ENCODE results near the gene AMY2A.
"Not testable (repeated sequence)": the region's sequence is repeated elsewhere in the genome, so short reads cannot be mapped to it uniquely, and the experiment has no call there.

The AMY2A gene

DNA sequence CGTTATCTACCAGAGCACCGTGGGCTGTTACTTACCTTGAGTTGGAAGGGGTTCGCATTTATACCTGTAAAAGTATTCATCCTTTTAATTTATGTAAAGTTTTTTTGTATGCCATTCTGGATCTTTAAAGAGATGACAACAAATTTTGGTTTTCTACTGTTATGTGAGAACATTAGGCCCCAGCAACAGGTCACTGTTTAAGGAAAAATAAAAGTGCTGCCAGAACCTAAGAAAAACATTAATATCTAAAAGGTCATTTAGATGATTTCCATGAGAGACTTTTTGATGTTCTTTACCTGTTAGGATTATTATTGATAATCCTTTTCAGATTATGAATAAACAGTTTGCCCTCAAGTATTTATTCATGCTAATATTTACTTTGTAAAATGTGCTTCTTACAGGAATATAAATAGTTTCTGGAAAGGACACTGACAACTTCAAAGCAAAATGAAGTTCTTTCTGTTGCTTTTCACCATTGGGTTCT is at the start of gene AMY2A:
TSS of gene AMY2A (plus strand) at position 434 of the 484 bp plus-strand sequence. CDS start at position 448, 14 bp downstream.
- not testable (repeated sequence) for H3K9ac ChIP-seq (ENCODE audit: low read length in 2 of 2); H3K27ac ChIP-seq (ENCODE audit: low read length); H3K4me3 ChIP-seq (ENCODE audit: low read length in 2 of 2); H3K4me1 ChIP-seq (ENCODE audit: control insufficient read depth, insufficient read depth, low read length); H3K9me3 ChIP-seq (ENCODE audit: control insufficient read depth in 2 of 2, low read length in 2 of 2); H3K27me3 ChIP-seq (ENCODE audit: control insufficient read depth in 1 of 2, insufficient read depth in 2 of 2, low read length in 2 of 2); H3K36me3 ChIP-seq (ENCODE audit: control insufficient read depth in 2 of 2, insufficient read depth in 2 of 2, low read length in 2 of 2)

DNA sequence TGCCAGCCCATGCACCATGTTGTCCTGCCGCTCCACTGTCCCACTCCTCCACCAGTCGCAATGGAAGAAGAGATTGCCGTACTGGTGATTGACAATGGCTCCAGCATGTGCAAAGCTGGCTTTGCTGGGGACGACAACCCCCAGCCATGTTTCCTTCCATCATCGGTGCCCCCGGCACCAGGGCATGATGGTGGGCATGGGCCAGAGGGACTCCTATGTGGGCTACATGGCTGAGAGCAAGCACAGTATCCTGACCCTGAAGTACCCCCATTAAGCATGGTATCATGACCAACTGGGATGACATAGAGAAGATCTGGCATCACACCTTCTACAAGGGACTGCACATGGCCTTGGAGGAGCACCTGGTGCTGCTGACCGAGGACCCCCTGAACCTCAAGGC is 47.7 kb upstream of the AMY2A start:
- H3K9ac ChIP-seq (ENCODE audit: low read length in 2 of 2), result no peak overlapping the region
- H3K4me1 ChIP-seq (ENCODE audit: control insufficient read depth, insufficient read depth, low read length), result no peaks in the 10 kb centered on the region
- no peaks in the 10 kb centered on the region for H3K9me3 ChIP-seq (ENCODE audit: control insufficient read depth in 2 of 2, low read length in 2 of 2)
- H3K27me3 ChIP-seq (ENCODE audit: control insufficient read depth in 1 of 2, insufficient read depth in 2 of 2, low read length in 2 of 2), result no peaks in the 10 kb centered on the region
- no peak overlapping the region for H3K4me3 ChIP-seq (ENCODE audit: low read length in 2 of 2)
- H3K36me3 ChIP-seq (ENCODE audit: control insufficient read depth in 2 of 2, insufficient read depth in 2 of 2, low read length in 2 of 2), result peaks cover 0 to 4% of the 10 kb centered on the region in 2 donors
- no peak overlapping the region for H3K27ac ChIP-seq (ENCODE audit: low read length)

DNA sequence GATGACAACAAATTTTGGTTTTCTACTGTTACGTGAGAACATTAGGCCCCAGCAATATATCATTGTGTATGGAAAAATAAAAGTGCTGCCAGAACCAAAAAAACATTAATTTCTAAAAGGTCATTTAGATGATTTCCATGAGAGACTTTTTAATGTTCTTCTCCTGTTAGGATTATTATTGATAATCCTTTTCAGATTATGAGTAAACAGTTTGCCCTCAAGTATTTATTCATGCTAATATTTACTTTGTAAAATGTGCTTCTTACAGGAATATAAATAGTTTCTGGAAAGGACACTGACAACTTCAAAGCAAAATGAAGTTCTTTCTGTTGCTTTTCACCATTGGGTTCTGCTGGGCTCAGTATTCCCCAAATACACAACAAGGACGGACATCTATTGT is 45.9 kb upstream of the AMY2A start, which contains the start of gene AMY2B:
TSS of gene AMY2B (plus strand) at position 301 of the 400 bp plus-strand sequence. CDS start at position 315, 14 bp downstream.
- not testable (repeated sequence) for H3K27me3 ChIP-seq (ENCODE audit: control insufficient read depth in 1 of 2, insufficient read depth in 2 of 2, low read length in 2 of 2); H3K27ac ChIP-seq (ENCODE audit: low read length); H3K4me3 ChIP-seq (ENCODE audit: low read length in 2 of 2); H3K36me3 ChIP-seq (ENCODE audit: control insufficient read depth in 2 of 2, insufficient read depth in 2 of 2, low read length in 2 of 2); H3K9me3 ChIP-seq (ENCODE audit: control insufficient read depth in 2 of 2, low read length in 2 of 2); H3K9ac ChIP-seq (ENCODE audit: low read length in 2 of 2); H3K4me1 ChIP-seq (ENCODE audit: control insufficient read depth, insufficient read depth, low read length)

DNA sequence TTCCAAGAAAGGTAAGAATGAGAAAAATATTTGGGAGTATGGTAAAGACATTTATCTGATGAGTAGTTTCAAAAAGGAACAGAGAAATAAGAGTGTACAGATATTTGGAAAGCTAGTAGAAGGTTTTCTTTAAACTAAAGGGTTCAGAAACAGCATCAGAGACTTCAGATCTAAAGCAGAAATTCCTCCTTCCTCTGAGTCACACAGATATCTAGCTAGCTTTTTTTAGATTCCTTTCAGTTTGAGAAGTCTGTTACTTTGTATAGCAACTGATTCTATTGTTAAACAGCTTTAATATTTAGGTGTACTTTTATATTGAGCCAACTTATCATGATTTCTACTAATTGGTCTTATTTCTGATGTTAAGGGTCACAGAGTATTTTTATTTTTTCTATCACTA is 41.2 kb upstream of the AMY2A start:
- Histone ChIP-seq H3K27me3 (ENCODE audit: control insufficient read depth in 1 of 2, insufficient read depth in 2 of 2, low read length in 2 of 2) (no peaks in the 10 kb centered on the region), H3K4me1 (ENCODE audit: control insufficient read depth, insufficient read depth, low read length) (no peaks in the 10 kb centered on the region), H3K9me3 (ENCODE audit: control insufficient read depth in 2 of 2, low read length in 2 of 2) (no peaks in the 10 kb centered on the region), H3K4me3 (ENCODE audit: low read length in 2 of 2) (no peak overlapping the region), H3K36me3 (ENCODE audit: control insufficient read depth in 2 of 2, insufficient read depth in 2 of 2, low read length in 2 of 2) (no peaks in the 10 kb centered on the region), H3K9ac (ENCODE audit: low read length in 2 of 2) (no peak overlapping the region), H3K27ac (ENCODE audit: low read length) (no peak overlapping the region)

DNA sequence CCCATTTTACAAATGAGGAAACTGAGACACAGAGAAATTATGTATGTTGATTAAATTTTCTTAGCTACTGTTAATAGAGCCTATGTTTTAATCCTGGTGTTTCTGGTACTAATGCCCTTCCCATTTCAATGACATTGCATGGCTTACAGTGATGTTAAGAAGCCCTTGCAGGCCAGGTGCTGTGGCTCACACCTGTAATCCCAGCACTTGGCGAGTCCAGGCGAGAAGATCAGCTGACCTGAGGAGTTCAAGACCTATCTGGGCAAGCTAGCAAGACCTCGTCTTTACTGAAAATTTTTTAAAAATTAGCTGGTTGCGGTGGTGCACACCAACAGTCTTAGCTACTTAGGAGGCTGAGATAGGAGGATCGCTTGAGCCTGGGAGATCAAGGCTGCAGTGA is 40.4 kb upstream of the AMY2A start:
- not testable (repeated sequence) for H3K4me3 ChIP-seq (ENCODE audit: low read length in 2 of 2); H3K9me3 ChIP-seq (ENCODE audit: control insufficient read depth in 2 of 2, low read length in 2 of 2); H3K36me3 ChIP-seq (ENCODE audit: control insufficient read depth in 2 of 2, insufficient read depth in 2 of 2, low read length in 2 of 2)

DNA sequence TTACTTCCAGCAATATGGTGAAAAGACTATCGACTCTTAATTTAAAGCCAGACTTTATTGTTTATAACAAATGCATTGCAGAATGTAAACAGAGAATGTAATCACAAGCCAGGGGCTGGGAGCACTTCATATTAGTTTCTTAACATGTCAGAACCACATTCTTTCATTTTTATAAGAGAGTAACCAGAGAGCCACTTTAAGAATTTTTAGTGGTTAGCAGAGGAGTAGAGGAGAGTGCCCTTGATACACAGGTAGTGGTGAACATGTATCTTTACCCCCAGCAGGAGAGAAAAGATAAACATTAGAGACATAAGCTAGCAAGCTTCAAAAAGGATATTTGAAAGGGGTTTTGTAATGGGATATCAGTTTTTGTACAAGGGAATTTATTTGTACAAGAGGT is 34.8 kb upstream of the AMY2A start:
- Histone ChIP-seq H3K4me1 (ENCODE audit: control insufficient read depth, insufficient read depth, low read length) (no peaks in the 10 kb centered on the region), H3K9me3 (ENCODE audit: control insufficient read depth in 2 of 2, low read length in 2 of 2) (no peaks in the 10 kb centered on the region), H3K9ac (ENCODE audit: low read length in 2 of 2) (no peak overlapping the region), H3K4me3 (ENCODE audit: low read length in 2 of 2) (no peak overlapping the region), H3K27me3 (ENCODE audit: control insufficient read depth in 1 of 2, insufficient read depth in 2 of 2, low read length in 2 of 2) (no peaks in the 10 kb centered on the region), H3K27ac (ENCODE audit: low read length) (no peak overlapping the region), H3K36me3 (ENCODE audit: control insufficient read depth in 2 of 2, insufficient read depth in 2 of 2, low read length in 2 of 2) (no peaks in the 10 kb centered on the region)

More for the DNA sequence above, 40.4 kb upstream of the AMY2A start:
- H3K27me3 ChIP-seq (ENCODE audit: control insufficient read depth in 1 of 2, insufficient read depth in 2 of 2, low read length in 2 of 2); H3K9ac ChIP-seq (ENCODE audit: low read length in 2 of 2); H3K4me1 ChIP-seq (ENCODE audit: control insufficient read depth, insufficient read depth, low read length); H3K27ac ChIP-seq (ENCODE audit: low read length): not testable (repeated sequence)

DNA sequence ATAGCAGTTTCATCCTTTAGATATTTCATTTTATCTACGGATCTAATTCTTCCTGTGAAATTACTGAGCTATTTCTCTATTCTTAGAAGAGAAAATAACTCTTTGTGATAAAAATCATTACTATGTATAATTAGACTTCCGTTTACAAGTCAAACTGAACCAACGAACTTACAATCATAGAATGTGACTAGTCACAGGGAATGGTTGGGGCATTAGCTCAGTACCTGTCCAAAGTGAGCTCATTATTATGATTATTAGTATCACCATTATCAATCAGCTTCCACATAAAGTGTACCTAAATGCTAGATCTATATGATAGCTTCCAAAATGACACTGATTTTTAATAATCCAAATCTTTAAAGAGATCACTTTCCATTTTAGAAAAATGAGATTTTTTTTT is 33.3 kb upstream of the AMY2A start:
- no peak overlapping the region for H3K4me3 ChIP-seq (ENCODE audit: low read length in 2 of 2)
- no peaks in the 10 kb centered on the region for H3K27me3 ChIP-seq (ENCODE audit: control insufficient read depth in 1 of 2, insufficient read depth in 2 of 2, low read length in 2 of 2)
- H3K9me3 ChIP-seq (ENCODE audit: control insufficient read depth in 2 of 2, low read length in 2 of 2), result no peaks in the 10 kb centered on the region
- no peak overlapping the region for H3K9ac ChIP-seq (ENCODE audit: low read length in 2 of 2)
- H3K4me1 ChIP-seq (ENCODE audit: control insufficient read depth, insufficient read depth, low read length), result no peaks in the 10 kb centered on the region
- no peaks in the 10 kb centered on the region for H3K36me3 ChIP-seq (ENCODE audit: control insufficient read depth in 2 of 2, insufficient read depth in 2 of 2, low read length in 2 of 2)
- H3K27ac ChIP-seq (ENCODE audit: low read length), result no peak overlapping the region

DNA sequence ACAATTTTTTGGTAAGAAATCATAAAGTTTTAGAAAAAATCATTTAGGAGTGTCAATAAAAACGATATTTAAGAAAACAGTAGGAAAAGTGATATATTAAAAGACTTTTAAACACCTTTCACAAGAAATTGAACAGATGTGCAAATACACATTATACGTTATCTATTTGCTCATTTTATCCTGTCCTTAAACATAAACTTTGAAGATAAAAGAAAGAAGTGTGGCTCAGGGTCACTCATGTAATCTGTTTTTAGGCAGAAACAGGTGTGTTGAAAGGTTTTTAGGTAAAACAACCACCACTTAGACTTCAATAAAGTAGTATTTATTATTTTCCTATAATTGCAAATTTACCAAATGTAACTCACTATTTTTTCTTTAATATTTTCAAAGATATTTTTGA is 32.7 kb upstream of the AMY2A start:
- Histone ChIP-seq H3K9ac (ENCODE audit: low read length in 2 of 2) (no peak overlapping the region), H3K27ac (ENCODE audit: low read length) (no peak overlapping the region)

DNA sequence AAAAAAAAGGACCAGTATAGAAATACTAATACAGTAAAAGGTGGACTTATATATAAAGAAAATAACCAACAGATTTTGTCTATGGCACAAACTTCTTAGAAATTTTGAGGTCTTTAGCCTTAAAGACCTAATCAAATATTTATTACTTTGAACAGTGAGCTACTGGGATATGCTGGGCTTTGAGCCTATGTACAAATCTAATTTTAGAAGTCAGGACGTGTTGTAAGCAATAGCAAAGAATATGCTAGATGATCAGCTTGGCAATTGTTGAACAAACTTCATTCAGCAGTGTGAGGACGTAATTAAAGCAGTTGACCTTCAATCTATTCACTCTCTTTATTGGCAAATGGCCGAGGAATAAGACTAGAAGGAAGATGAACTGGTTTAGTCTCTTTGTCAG is 14.5 kb upstream of the AMY2A start:
- H3K4me3 ChIP-seq (ENCODE audit: low read length in 2 of 2); H3K36me3 ChIP-seq (ENCODE audit: control insufficient read depth in 2 of 2, insufficient read depth in 2 of 2, low read length in 2 of 2); H3K9ac ChIP-seq (ENCODE audit: low read length in 2 of 2); H3K27ac ChIP-seq (ENCODE audit: low read length); H3K4me1 ChIP-seq (ENCODE audit: control insufficient read depth, insufficient read depth, low read length); H3K27me3 ChIP-seq (ENCODE audit: control insufficient read depth in 1 of 2, insufficient read depth in 2 of 2, low read length in 2 of 2); H3K9me3 ChIP-seq (ENCODE audit: control insufficient read depth in 2 of 2, low read length in 2 of 2): not testable (repeated sequence)

More for the DNA sequence above, 32.7 kb upstream of the AMY2A start:
- no peaks in the 10 kb centered on the region for H3K9me3 ChIP-seq (ENCODE audit: control insufficient read depth in 2 of 2, low read length in 2 of 2)
- no peak overlapping the region for H3K4me3 ChIP-seq (ENCODE audit: low read length in 2 of 2)
- no peaks in the 10 kb centered on the region for H3K36me3 ChIP-seq (ENCODE audit: control insufficient read depth in 2 of 2, insufficient read depth in 2 of 2, low read length in 2 of 2)
- H3K27me3 ChIP-seq (ENCODE audit: control insufficient read depth in 1 of 2, insufficient read depth in 2 of 2, low read length in 2 of 2), result no peaks in the 10 kb centered on the region
- no peaks in the 10 kb centered on the region for H3K4me1 ChIP-seq (ENCODE audit: control insufficient read depth, insufficient read depth, low read length)

DNA sequence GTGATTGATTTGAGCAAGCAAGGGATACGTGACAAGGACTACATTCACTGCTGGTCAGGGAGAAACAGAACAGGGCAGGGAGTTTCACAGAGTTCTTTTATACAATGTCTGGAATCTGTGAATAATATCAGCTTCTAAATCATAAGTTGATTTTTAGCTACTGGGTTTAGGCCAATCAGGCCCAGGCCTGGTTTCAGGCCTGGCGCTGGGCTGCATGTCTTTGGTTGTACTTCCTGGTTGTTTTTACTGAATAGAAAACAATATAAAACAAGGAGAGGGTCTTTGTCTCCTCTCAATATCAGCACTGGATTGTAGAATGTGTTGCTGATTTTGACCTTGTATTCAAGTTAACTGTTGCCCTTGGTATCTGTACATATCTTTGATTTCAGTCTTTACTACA is 865 bp upstream of the AMY2A start:
- Histone ChIP-seq H3K36me3 (ENCODE audit: control insufficient read depth in 2 of 2, insufficient read depth in 2 of 2, low read length in 2 of 2) (no peaks in the 10 kb centered on the region), H3K9ac (ENCODE audit: low read length in 2 of 2) (no peak overlapping the region), H3K4me3 (ENCODE audit: low read length in 2 of 2) (no peak overlapping the region), H3K4me1 (ENCODE audit: control insufficient read depth, insufficient read depth, low read length) (no peaks in the 10 kb centered on the region), H3K9me3 (ENCODE audit: control insufficient read depth in 2 of 2, low read length in 2 of 2) (no peaks in the 10 kb centered on the region), H3K27ac (ENCODE audit: low read length) (no peak overlapping the region), H3K27me3 (ENCODE audit: control insufficient read depth in 1 of 2, insufficient read depth in 2 of 2, low read length in 2 of 2) (no peaks in the 10 kb centered on the region)

DNA sequence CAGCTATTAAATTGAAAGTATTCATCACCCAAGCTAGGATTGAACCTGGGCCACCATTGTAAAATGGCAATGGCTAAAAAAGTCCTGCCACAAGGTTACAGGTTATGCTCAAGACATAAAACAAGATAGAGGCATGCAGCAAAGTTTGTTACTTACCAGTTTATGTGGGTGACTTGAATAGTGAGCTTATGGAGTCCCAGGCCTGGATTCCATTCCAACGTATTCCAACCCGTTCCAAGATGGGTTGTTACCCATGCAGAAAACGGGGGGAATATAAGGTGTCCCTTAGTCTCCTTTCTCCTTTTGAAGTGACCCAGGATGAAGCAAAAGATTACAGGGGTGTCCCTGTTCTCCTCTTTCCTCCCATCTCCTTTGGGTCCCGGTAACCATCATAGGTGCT is 10.2 kb downstream of the AMY2A start:
- H3K4me3 ChIP-seq (ENCODE audit: low read length in 2 of 2); H3K27me3 ChIP-seq (ENCODE audit: control insufficient read depth in 1 of 2, insufficient read depth in 2 of 2, low read length in 2 of 2); H3K36me3 ChIP-seq (ENCODE audit: control insufficient read depth in 2 of 2, insufficient read depth in 2 of 2, low read length in 2 of 2); H3K9me3 ChIP-seq (ENCODE audit: control insufficient read depth in 2 of 2, low read length in 2 of 2); H3K27ac ChIP-seq (ENCODE audit: low read length); H3K4me1 ChIP-seq (ENCODE audit: control insufficient read depth, insufficient read depth, low read length); H3K9ac ChIP-seq (ENCODE audit: low read length in 2 of 2): not testable (repeated sequence)

All from stomach smooth muscle (tissue), 2 donors.